Daoy (cell line): ENCODE results near the gene DEFB113. TPM values are rescaled to one million over a fixed set of nuclear protein-coding genes. Genes with fewer than 3 reads are reported as not detected.

Experiments used
- DNase-seq: peaks from one replicate; pipeline ENCODE4 v3.0.0-alpha.2; 2015; ENCODE audit warnings: low read depth
- total RNA-seq: library from RNA; depleted of rRNA; stranded (reverse); fragments of >200 nt; shearing (Covaris generic); gene quantifications from 2 replicates; pipeline ENCODE4 v1.2.3, GENCODE V29; 2014; rRNA removed

The DEFB113 gene
- total RNA-seq, 1 experiment from 2014 or later = not detected

GRCh38 chr6:49937017-49937416 is 32.4 kb downstream of the DEFB113 start:
- DNase-seq = no peak

GRCh38 chr6:49935387-49935786 is 34.0 kb downstream of the DEFB113 start:
- no peak for DNase-seq

GRCh38 chr6:49934770-49935169 is 34.7 kb downstream of the DEFB113 start:
- DNase-seq = no peak

- DNase-seq = no peak
Measured at GRCh38 chr6:49933526-49933925, 35.9 kb downstream of the DEFB113 start.

- DNase-seq = no peak
Measured at GRCh38 chr6:49929340-49929739, 40.1 kb downstream of the DEFB113 start.

- no peak for DNase-seq
Measured at GRCh38 chr6:49923826-49924225, 45.6 kb downstream of the DEFB113 start.

- DNase-seq = no peak
Measured at GRCh38 chr6:49919935-49920644, 49.3 kb downstream of the DEFB113 start.

- no peak for DNase-seq
Measured at GRCh38 chr6:49919261-49919660, 50.2 kb downstream of the DEFB113 start.

- no peak for DNase-seq
Measured at GRCh38 chr6:49918787-49919186, 50.6 kb downstream of the DEFB113 start.

Other genes with a start within 250 kb of the DEFB113 start
- gene CRISP3, start 225.2 kb downstream of the DEFB113 start, total RNA-seq = not detected in 2 replicates
- gene PGK2, start 182.3 kb downstream of the DEFB113 start, total RNA-seq = not detected in 2 replicates
- gene CRISP1, start 103.1 kb downstream of the DEFB113 start, total RNA-seq = not detected in 2 replicates
- gene DEFB114, start 5.5 kb downstream of the DEFB113 start, total RNA-seq = not detected in 2 replicates
- not detected in 2 replicates for gene DEFB110, start 52.4 kb upstream of the DEFB113 start, total RNA-seq
- not detected in 2 replicates for gene DEFB112, start 80.3 kb upstream of the DEFB113 start, total RNA-seq